T-helper 1 cell treated with Interleukin-12 subunit alpha and Interleukin-12 subunit beta and Interleukin-4 antibody, amounts not matched to agents 30 μg/mL and 1 μg/mL, for 36 hours (primary cell): ENCODE data around the gene EIF5A.

Experiments used
- H3K27ac Mint-ChIP-seq: one replicate; pipeline ENCODE4 v1.8.0; 2021; ENCODE audit warnings: mild to moderate bottlenecking, mixed read lengths
- H3K27me3 Mint-ChIP-seq: one replicate; pipeline ENCODE4 v1.8.0; 2021; ENCODE audit warnings: low read depth, mixed read lengths
- H3K36me3 Mint-ChIP-seq: one replicate; pipeline ENCODE4 v1.8.0; 2021; ENCODE audit warnings: low read depth, mixed read lengths
- H3K4me1 Mint-ChIP-seq: one replicate; pipeline ENCODE4 v1.8.0; 2021; ENCODE audit warnings: low read depth, mixed read lengths
- H3K4me3 Mint-ChIP-seq: one replicate; pipeline ENCODE4 v1.8.0; 2021; ENCODE audit warnings: mild to moderate bottlenecking, moderate library complexity, mixed read lengths
- H3K9me3 Mint-ChIP-seq: one replicate; pipeline ENCODE4 v1.8.0; 2021; ENCODE audit warnings: mixed read lengths

The EIF5A gene

DNA sequence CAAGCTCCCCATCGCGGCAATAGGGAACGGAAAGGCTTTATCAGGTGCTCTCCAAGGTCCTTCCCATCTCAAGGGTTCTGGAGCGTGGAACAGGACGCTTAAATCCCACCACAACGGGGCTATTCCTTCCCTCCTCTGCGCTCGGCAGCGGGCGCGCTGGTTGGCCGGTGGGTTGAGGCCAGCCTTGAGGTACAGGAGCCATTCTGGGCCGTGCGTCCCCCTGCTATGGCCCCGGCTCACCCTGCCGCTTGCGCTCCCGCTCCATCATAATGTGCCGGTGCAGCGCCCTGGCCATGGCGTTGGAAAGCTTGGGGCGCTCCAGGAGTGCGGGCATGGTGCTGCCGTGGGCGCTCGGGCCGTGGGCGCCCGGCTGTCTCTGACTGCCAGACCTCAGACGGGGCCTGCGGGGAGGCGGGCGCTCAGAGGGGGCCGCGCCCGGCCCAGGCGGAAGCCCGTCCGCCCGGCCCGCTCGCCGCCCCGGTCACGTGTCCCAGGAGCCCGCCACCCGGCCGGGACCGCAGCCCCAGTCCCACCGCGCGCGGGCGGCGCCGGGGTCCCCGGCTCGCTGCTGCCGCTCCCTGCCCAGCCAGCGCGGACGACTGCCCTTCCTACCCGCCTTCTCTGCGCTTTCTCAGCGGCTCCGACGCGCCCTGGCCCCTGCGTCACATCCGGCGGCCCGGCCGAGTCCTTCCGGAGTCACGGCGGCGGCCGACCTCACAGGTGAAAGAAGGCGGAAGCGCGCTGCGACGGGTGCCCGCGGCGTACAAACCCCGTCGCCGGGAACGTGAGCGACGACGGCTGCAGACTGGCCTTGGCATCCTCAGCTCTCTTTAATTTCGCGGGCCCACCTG lies 7.5 kb downstream of the EIF5A start, which contains the start of gene GPS2:
TSS of gene GPS2 (minus strand) at position 642 of the 851 bp plus-strand sequence. CDS start at position 334, 308 bp downstream.
- Mint-ChIP-seq H3K4me1 (peaks cover 43% of the 10 kb centered on the region), H3K27ac (peak within 1 kb of the TSS; percentile 89), H3K36me3 (peaks cover 55% of the 10 kb centered on the region), H3K27me3 (no peaks in the 10 kb centered on the region), H3K4me3 (peak within 1 kb of the TSS; percentile 88), H3K9me3 (no peaks in the 10 kb centered on the region)

DNA sequence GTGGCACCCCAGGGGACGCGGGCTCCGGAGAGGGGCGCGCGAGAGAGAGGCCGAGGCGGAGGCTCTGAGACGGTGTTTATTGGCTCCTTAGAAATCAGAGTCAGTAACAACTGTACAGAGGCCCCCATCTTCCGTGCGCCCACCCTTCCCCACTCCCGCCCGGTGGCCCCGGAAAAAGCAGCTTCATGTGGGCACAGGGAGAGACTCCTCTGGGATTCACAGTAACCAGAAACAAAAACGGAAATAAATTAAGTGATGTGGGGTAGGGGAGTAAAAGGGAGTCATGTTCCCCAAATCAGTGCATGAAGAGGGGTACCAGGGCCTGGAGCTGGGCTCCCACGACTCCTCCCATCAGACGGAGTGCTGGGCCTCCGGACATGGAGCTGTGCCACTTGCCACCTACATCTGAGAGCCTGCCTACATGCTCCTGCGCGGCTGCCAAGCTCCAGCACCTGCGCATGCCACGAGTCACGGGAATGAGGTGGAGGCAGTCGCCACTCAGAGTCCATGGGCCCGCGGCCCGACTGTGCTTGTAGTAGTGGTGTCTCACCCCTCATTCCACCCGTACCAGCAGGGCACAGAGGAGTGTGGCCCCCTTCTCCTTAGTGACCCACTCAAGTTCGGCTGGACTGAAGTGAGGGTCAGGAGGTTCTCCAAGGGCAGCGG lies 8.3 kb downstream of the EIF5A start:
- Mint-ChIP-seq H3K4me1 (peaks cover 36% of the 10 kb centered on the region), H3K27me3 (no peaks in the 10 kb centered on the region), H3K9me3 (no peaks in the 10 kb centered on the region), H3K27ac (peak overlapping the region; percentile 89), H3K4me3 (peak overlapping the region; percentile 88), H3K36me3 (peaks cover 47% of the 10 kb centered on the region)

DNA sequence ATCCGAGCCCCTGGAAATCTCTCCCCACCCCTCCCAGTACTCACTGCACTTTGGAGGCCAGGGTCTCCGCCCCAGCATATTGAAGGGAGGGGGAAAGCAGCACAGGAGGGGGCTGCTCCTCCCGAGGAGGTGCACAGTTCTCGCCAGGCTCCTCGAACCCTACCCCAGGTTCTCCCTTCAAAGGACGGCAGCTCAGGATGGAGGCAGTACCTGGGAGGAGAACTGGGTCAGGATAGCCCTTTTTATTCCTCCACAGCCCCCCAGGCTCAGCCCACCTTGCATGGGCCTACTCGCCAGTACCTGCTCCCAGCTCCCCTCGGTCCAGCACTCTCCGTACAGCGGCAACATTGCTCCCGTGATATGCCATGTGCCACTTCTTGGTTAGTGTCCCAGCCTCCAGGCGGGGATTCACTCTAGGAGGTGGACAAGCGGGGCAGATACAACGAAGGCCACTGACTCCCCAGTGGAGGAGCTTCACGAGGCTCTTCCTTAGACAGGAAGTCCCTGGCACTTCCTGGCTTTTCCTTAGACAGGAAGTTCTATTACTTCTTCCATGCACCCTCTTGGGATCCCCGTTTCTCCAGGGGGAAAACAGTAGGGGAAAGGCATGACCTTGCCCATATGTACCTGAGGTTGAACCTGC lies 9.9 kb downstream of the EIF5A start:
- Mint-ChIP-seq H3K9me3 (no peaks in the 10 kb centered on the region), H3K4me1 (peaks cover 27% of the 10 kb centered on the region), H3K27me3 (no peaks in the 10 kb centered on the region), H3K27ac (peak overlapping the region; percentile 41), H3K4me3 (peak overlapping the region; percentile 71), H3K36me3 (peaks cover 45% of the 10 kb centered on the region)

DNA sequence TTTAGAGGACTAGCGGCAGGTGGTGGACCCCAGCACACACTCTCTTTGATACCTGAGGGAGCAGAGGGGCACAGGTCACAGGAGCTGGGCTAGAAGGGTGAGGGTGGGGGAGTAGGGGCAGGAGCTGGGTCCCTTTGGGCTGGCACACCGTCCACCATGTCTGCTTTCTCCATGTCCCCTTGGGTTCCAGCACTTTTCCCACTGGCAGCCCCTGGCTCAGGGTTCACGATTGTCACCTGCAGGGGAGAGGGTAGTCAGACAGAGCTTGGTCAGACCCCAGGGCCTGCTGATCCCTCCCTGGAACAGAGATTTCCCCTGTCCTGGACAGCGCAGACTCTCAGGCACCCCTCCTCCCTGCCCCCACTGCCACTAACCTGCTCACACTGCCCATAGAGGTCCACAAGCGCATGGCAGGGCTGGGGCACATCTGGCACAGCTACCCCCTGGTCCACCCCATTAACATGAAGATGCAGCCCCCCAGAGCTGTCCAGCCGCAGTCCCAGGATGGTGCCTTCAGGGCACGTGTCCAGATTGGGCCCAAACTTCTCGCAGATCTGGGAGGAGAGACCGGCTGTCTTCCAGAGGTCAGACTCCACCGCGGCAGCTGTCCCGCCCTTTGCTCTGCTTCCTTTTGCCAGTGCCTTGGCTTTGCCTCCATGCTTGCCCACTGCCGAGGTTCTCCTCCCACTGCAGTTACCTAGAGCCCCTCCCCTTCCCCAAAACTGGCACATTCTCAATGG lies 10.9 kb downstream of the EIF5A start:
- Mint-ChIP-seq H3K9me3 (no peaks in the 10 kb centered on the region), H3K27ac (no peak overlapping the region), H3K27me3 (no peaks in the 10 kb centered on the region), H3K4me1 (peaks cover 17% of the 10 kb centered on the region), H3K36me3 (peaks cover 39% of the 10 kb centered on the region), H3K4me3 (peak overlapping the region; percentile 10)

DNA sequence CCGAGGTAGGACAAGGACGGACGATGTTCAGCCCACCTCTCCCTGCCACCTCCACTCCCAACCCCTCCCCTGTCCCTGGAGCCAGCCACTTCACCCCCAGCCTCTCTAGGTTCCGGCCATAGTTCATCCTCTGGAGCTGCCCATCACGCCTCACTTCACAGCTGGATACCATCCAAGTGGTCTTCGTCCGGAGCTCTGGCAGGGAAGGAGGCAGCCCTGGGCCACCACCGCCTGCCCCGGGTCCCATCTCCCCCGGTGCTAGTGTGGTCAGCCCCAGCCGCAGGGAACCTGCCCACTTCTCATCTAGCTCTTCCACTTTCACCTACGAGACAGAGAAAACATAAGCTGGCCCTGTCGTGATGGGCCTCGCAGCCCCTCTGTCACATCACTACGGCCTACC lies 14.0 kb downstream of the EIF5A start:
- no peak overlapping the region for H3K27ac Mint-ChIP-seq
- H3K4me3 Mint-ChIP-seq = no peak overlapping the region

DNA sequence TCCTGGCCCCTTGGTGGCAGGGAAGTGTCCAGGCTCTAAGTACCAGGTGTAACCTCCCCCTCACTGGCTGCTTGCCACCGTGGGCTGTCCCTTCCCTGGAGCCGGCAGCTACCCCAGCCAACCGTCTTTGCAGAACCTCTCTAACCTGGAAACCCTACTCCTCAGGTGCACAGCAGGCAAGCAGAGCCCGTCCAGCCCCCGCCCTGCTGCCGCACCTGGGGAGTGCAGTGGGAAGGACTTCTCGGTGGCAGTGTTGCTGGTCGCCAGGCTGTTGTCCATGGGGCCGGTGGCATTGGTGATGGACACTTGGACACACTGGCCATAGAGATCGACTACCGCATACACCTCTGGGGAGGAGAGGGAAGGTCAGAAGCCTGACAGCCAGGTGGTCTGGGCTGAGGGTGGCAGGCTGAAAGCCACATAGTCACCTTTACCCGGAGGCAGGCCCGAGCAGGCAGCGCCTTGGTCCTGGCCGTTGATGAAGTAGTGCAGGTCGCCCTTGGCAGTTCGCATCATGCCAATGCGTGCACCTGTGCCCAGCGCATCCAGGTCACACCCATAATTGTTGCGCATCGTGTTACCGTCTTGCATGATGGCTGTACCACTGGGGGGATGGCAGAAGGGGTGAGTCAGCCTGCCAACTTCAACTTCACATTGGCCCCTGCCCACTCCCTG lies 15.2 kb downstream of the EIF5A start:
- H3K4me3 Mint-ChIP-seq = no peak overlapping the region
- peaks cover 24% of the 10 kb centered on the region for H3K36me3 Mint-ChIP-seq
- peaks cover 5% of the 10 kb centered on the region for H3K4me1 Mint-ChIP-seq
- no peak overlapping the region for H3K27ac Mint-ChIP-seq
- H3K27me3 Mint-ChIP-seq = no peaks in the 10 kb centered on the region
- no peaks in the 10 kb centered on the region for H3K9me3 Mint-ChIP-seq

More for the DNA sequence above, 14.0 kb downstream of the EIF5A start:
- Mint-ChIP-seq H3K4me1 (peaks cover 6% of the 10 kb centered on the region), H3K27me3 (no peaks in the 10 kb centered on the region), H3K36me3 (peaks cover 28% of the 10 kb centered on the region), H3K9me3 (no peaks in the 10 kb centered on the region)

DNA sequence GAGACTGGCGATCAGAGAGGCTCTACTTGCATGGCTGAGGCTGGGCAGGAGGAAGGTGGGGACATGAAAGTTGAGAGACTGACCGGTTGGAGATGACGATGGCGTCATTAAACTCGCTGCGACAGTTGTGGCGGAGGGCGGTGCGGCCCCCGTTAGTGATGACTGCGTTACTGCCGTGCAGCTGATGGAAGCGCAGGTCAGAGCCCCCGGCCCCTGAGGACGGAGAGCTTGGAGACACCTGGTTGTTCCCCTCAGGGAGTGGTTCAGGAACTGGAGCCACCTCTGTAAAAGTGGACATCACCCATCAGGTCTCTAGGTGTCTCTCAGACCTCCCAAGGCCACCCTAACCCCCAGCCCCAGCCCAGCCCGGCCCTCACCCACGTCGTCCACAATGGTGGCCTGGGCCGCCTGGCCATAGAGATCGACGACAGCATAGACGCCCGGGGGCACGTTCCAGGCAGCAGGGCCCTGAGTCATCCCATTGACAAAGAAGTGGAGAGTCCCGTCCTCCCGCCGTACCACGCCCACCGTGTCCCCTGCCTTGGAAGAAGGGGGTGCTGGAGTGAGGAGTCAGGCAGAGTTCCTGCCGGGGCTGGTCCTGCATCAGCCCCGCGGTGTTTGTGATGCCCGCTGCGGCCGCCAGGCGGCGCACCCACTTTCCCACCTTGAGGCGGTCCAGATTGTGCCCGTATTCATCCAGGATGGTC lies 16.5 kb downstream of the EIF5A start:
- Mint-ChIP-seq H3K27ac (no peak overlapping the region), H3K4me1 (peaks cover 12% of the 10 kb centered on the region), H3K27me3 (no peaks in the 10 kb centered on the region), H3K9me3 (no peaks in the 10 kb centered on the region), H3K4me3 (no peak overlapping the region), H3K36me3 (peaks cover 18% of the 10 kb centered on the region)

DNA sequence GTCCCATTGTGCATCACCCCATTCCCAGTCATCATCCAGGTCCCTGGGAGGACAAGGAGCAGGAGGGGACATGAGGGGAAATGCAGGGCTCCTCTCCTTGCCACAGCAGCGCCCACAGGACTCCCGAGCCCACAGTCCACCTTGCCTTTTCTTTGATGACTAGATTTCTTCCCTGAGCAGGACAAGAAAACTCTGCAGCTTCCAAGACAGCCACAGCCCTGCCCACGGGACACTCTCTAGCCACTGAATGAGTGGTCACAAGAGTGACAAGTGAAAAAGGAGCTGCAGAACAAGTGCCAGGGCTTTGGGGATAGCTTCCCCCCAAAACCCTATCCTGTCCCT lies 17.0 kb downstream of the EIF5A start:
- H3K36me3 Mint-ChIP-seq = peaks cover 17% of the 10 kb centered on the region
- no peak overlapping the region for H3K4me3 Mint-ChIP-seq
- H3K27ac Mint-ChIP-seq = no peak overlapping the region
- H3K4me1 Mint-ChIP-seq = peaks cover 12% of the 10 kb centered on the region
- no peaks in the 10 kb centered on the region for H3K27me3 Mint-ChIP-seq
- H3K9me3 Mint-ChIP-seq = no peaks in the 10 kb centered on the region

DNA sequence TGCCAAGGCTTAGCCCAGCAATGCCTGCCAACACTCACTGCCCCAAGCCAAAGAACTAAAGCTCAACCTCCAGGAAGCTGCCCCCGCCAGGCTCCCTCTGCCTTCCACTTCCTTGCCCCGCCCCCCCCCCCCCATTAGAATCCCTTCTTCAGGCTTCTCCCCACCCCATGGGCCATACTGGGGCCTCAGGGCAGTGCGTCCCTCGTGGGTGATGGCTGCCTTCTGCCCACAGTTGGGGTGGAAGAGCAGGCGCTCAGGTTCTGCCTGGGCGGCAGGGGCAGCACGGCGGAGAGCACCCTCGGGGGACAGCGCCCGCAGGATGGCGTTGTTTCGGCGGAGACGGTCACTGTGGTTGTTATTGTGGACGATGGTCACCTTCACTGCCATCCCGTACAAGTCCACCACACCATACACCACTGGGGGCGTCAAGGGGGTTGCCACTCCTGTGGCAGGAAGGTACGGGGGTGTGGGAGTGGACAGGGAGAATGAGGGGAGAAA lies 17.7 kb downstream of the EIF5A start:
- Mint-ChIP-seq H3K27ac (peak overlapping the region; percentile 26), H3K9me3 (no peaks in the 10 kb centered on the region), H3K27me3 (no peaks in the 10 kb centered on the region), H3K4me3 (no peak overlapping the region), H3K36me3 (peaks cover 17% of the 10 kb centered on the region), H3K4me1 (peaks cover 16% of the 10 kb centered on the region)

DNA sequence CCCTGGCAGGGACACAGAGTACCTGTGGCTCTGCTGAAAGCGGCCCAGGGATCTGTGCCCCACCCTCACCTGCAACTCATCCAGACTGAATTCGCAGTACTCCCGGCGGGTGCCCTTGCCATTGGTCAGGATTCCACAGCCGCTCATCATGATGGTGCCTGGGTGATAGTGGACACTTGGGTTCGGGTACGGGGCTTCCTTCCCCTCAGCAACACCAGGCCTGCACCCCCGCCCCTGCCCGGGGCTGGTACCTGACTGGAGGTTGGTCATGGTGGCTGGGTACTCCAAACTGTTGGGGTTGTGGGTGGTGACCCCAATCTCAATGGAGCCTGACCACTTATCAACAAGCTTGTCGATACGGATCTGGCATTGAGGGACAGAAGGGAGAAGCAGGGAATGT lies 18.8 kb downstream of the EIF5A start:
- Mint-ChIP-seq H3K36me3 (peaks cover 16% of the 10 kb centered on the region), H3K4me1 (peaks cover 16% of the 10 kb centered on the region), H3K4me3 (no peak overlapping the region), H3K27me3 (no peaks in the 10 kb centered on the region), H3K27ac (no peak overlapping the region), H3K9me3 (no peaks in the 10 kb centered on the region)

DNA sequence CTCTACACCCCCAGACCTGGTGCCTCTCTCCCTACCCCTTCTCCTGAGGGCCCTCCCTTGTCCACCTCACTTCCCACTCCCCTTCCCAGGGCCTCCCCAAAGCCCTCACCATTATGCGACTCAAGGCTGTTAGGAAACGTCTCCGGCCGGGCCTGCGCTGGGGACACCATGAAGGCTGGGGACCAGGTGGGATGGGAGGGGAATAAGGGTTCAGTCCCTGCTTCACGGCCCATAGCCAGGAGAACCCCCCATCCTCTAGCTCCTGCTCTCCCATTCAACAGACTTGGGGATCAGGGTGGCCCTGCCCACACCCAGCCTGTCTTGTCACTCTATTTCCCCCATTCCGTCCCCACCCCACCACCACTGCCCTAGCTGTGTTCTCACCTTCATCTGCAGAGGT lies 19.6 kb downstream of the EIF5A start:
- Mint-ChIP-seq H3K4me3 (no peak overlapping the region), H3K27me3 (no peaks in the 10 kb centered on the region), H3K4me1 (peaks cover 16% of the 10 kb centered on the region), H3K36me3 (peaks cover 9% of the 10 kb centered on the region), H3K9me3 (no peaks in the 10 kb centered on the region), H3K27ac (no peak overlapping the region)

DNA sequence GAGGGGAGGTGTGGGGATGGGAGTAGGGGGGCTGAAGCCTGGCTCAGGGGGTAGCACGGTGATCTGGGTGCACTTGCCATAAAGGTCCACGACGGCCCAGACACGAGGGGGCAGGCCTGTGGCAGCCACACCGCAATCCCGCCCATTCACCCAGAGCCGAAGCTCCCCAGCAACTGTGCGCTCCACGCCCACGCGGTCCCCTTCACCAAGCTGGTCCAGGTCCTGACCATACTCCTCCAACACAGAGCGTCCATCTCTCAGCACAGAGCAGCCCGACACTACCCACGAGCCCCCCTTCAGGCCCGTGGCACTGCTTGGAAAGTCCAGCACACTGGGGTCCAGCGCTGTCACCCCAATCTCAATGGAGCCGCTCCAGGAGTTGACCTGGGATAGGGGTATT lies 20.1 kb downstream of the EIF5A start:
- Mint-ChIP-seq H3K27me3 (no peaks in the 10 kb centered on the region), H3K4me1 (peaks cover 20% of the 10 kb centered on the region), H3K4me3 (no peak overlapping the region), H3K36me3 (peaks cover 4% of the 10 kb centered on the region), H3K27ac (no peak overlapping the region), H3K9me3 (no peaks in the 10 kb centered on the region)

DNA sequence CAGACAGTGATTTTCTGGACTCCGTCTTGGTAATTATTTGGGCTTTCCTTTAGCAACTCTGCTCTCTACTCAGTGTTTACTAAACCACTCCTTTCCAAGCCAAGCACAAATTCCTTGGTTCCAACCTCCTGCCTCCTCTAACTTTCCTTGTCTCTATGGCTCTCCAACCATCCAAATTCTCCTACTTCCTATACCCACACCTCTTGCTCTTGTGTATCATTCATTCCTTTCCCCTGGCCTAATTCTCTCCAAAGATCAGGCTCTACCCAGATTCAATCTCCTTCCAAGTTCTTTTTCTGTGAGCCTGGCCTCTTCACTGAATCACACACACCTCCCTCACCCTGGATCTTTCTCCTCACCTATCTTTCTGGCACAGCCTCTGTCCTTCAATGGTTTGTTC lies 20.6 kb downstream of the EIF5A start:
- peaks cover 4% of the 10 kb centered on the region for H3K36me3 Mint-ChIP-seq
- no peaks in the 10 kb centered on the region for H3K9me3 Mint-ChIP-seq
- H3K4me1 Mint-ChIP-seq = peaks cover 24% of the 10 kb centered on the region
- peak overlapping the region; percentile 87 for H3K4me3 Mint-ChIP-seq
- peak overlapping the region; percentile 22 for H3K27ac Mint-ChIP-seq
- H3K27me3 Mint-ChIP-seq = no peaks in the 10 kb centered on the region
